ENCODE data around the gene INO80C. TPM values are rescaled to one million over a fixed set of nuclear protein-coding genes. Genes with fewer than 3 reads are reported as not detected.
A peak's percentile ranks its signal among the peaks of the same experiment; 100 is the strongest.

Gene INO80C
- total RNA-seq, 1 donor: 5.6 TPM

DNA sequence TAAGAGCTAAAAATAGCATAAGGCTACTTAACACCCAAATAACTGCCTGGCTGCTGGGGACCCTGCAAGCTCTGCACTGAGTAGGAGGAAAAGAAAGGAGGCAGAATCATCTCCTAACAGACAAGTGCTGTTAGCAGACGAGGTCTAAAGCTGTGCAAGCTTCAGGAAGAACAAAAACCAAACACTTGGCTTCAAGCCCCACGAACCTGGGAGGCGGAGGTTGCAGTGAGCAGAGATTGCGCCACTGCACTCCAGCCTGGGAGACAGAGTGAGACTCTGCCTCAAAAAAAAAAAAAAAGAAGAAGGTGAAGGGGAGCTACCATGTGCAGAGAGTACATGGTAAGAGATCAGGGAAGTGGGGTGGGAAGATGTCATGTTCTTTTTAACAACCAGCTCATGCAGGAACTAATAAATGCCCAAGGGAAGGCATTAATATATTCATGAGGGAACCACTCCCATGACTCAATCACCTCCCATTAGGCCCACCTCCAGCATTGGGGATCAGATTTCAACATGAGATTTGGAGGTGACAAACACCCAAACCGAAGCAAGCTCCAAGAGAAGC lies 28.8 kb upstream of the INO80C start:
- H3K4me3 ChIP-seq (ENCODE audit: low read depth, low read length): no peak overlapping the region
- TF ChIP-seq, protein P1, sequence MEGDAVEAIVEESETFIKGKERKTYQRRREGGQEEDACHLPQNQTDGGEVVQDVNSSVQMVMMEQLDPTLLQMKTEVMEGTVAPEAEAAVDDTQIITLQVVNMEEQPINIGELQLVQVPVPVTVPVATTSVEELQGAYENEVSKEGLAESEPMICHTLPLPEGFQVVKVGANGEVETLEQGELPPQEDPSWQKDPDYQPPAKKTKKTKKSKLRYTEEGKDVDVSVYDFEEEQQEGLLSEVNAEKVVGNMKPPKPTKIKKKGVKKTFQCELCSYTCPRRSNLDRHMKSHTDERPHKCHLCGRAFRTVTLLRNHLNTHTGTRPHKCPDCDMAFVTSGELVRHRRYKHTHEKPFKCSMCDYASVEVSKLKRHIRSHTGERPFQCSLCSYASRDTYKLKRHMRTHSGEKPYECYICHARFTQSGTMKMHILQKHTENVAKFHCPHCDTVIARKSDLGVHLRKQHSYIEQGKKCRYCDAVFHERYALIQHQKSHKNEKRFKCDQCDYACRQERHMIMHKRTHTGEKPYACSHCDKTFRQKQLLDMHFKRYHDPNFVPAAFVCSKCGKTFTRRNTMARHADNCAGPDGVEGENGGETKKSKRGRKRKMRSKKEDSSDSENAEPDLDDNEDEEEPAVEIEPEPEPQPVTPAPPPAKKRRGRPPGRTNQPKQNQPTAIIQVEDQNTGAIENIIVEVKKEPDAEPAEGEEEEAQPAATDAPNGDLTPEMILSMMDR (IDR thresholded peaks at IDR 0.05; ENCODE audit: insufficient read depth, low read depth, low read length): no peak
- peak; percentile 67 for DNase-seq (ENCODE audit: low read depth)

DNA sequence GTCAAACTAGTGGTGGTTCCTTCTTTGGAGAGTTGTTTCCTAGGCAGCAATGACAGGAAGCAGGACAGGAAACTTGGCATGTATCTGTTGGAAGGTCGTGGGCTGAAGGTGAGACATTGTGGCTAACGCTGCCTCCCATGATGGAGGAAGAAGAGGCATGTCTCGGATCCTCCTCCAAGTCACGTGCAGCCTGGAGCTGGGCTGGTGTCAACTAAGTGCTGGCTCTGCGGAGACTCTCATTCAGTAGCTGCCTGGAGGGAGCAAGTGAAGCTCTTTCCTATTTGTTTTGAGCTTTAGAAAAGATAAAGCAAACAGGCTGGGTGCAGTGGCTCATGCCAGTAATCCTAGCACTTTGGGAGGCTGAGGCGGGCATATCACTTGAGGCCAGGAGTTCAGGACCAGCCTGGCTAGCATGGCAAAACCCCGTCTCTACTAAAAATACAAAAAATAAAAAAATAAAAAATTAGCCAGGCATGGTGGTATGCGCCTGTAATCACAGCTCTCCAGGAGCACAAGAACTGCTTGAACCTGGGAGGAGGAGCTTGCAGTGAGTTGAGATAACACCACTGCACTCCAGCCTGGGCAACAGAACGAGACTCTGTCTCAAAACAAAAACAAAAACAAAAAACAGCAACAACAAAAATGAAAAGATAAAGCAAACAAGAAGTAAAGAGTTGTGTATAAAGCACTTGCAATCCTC lies 28.2 kb upstream of the INO80C start:
- no peak for DNase-seq (ENCODE audit: low read depth)
- TF ChIP-seq, protein P1 (IDR thresholded peaks at IDR 0.05; ENCODE audit: insufficient read depth, low read depth, low read length): no peak
- no peak overlapping the region for H3K4me3 ChIP-seq (ENCODE audit: low read depth, low read length)

DNA sequence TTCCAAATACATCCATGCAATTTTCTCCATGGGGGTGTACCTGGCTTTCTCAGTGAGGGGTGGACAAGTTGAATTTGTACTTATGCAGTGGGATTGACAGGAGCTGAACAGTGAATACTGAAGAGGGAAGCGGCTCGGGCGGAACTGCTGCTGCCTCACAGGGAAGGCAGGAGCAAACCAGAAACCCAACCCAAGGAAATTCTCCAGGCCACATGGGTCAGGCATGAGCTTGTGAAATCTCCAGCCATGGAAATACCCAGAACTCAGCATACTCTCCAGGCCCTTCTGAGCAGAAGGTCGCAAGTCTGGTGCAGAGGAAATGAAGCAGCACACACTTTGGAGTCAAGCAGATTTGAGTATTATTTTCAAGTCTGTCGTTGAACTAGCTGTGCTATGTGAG lies 26.5 kb upstream of the INO80C start:
- H3K4me3 ChIP-seq (ENCODE audit: low read depth, low read length): no peak overlapping the region
- peak; percentile 84 for DNase-seq (ENCODE audit: low read depth)
- TF ChIP-seq, protein P1 (IDR thresholded peaks at IDR 0.05; ENCODE audit: insufficient read depth, low read depth, low read length): no peak

DNA sequence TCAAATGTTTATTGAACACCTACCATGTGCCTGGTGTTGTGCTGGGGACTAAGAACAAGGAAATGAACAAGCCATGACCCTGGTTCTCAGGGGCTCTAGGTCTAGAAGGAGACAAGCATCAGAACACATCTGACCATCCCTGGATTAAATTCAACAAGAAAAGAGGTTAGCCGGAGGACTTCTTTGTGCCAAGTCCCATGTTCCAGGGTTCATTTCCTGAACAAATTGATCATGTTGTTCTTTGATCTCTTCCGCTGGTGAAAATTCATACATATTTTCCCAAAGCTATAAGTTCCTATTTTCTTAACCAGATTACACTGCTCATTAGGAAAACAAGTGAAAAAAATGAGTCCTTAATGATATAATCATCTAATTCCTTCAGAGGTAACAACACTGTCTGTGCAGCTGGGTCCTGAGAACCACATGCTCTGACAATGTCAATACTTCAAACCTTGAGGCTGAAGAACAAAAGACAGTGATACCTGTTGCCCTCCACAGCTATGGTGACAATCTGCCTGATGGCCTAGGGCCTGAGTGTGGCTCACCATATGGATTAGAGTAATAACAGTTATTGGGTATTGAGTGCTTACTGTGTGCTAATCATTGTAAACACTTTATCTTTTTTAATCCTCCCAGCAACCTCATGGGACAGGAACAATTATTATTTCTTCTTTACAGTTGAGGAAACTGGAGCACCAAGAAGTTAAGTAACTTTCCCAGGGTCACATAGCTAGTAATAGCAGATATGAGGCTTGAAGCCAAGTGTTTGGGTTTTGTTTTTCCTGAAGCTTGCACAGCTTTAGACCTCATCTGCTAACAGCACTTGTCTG lies 24.6 kb upstream of the INO80C start:
- DNase-seq (ENCODE audit: low read depth): peak; percentile 55
- no peak overlapping the region for H3K4me3 ChIP-seq (ENCODE audit: low read depth, low read length)
- TF ChIP-seq, protein P1 (IDR thresholded peaks at IDR 0.05; ENCODE audit: insufficient read depth, low read depth, low read length): no peak

DNA sequence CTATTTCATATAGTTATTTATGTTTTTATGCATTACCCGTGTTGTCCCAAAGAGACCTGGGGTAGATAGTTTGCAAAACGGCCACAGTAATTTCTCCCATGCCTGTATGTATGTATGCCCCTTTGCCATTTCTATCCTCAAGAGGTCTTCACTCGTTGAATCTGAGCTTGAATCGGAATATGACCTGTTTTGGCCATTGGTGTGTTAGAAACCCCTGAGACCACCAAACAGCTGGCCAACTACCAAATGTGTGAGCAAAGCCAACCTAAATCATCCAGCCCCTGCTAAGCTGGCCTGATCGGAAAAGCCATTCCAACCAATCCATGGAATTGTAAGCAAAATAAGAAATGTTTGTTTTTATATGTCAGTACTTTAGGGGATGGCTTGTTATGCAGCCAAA lies 23.4 kb upstream of the INO80C start:
- H3K4me3 ChIP-seq (ENCODE audit: low read depth, low read length): no peak overlapping the region
- TF ChIP-seq, protein P1 (IDR thresholded peaks at IDR 0.05; ENCODE audit: insufficient read depth, low read depth, low read length): no peak
- no peak for DNase-seq (ENCODE audit: low read depth)

DNA sequence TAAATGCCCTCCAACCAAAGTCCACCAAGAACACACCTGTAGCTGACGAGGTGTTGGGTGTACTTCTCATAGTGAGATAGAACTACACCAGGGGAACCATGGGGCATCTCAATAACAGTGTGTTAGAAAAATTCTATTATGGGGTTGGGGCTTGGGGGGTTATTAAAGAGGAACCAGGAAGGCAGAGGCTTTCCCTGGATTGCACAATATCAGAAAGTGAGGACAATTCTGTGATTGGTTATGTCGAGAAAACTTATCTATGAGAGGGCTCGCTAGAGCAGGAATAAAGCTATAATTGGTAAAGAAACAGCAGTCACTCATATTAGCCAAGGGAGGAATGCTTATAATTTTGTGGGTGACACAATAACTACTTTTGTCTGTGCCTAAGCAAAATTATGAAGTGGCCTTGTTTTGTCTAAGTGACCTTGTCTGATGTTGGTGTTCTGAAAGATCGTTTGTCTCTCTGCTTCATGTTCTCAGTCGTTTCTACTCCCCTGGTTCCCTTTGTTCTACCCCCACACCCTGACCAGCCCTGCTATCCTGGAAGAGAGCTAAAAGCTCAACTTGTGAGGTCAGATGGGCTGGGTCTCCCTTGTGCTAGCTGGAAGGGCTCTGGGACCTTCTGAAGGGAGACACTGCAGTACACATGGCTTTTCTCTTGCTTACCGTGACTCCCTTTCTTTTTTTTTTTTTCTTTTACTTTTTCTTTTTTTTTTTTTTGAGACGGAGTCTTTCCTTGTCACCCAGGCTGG lies 21.6 kb upstream of the INO80C start:
- TF ChIP-seq, protein P1 (IDR thresholded peaks at IDR 0.05; ENCODE audit: insufficient read depth, low read depth, low read length): no peak
- DNase-seq (ENCODE audit: low read depth): no peak

More for the DNA sequence above, 21.6 kb upstream of the INO80C start:
- H3K4me3 ChIP-seq (ENCODE audit: low read depth, low read length): no peak overlapping the region
